NCI-H2171 treated with DMSO at 0.1 percent for 48 hours (cell line): ENCODE results near the gene KLK7.

Experiments
- DNase-seq: peaks from one replicate; lab custom pipeline; 2025; lab: John Stamatoyannopoulos, UW

KLK7 gene

DNA sequence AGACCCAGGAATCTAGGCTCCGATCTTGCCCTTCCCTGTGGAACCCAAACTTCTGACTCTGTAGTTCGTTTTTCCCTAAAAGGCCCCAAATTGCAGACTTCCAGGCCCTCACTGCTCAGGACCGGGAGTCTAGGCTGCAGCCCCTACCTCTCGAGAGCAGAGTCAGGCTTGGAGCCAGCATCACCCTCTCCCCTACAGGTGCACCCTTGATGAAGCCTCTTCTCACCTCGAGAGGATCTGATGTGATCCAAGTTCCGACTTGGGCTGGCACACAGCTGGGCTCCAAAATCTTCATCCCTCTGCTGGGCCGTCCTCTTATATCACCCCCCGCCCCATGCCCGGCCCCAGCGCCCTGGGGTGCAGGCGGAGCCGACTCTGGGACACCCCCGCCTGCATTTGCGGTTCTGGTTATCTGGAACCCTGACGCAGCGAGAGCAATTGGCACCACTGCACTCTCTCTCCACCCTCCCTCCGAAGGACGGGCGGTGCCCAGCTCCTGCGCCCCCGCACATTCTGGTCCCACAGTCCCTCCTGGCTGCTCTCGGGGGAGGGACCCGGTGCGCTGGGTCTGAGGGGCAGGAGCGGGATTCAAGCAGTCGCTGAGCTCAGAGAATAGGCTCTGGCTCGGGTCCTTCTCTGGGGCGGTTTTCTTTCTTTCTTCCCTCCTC is at the start of gene KLK7:
TSS of gene KLK7 (minus strand) at position 293 of the 668 bp plus-strand sequence. CDS start 1,518 bp downstream, outside the sequence.
- DNase-seq = no peak

DNA sequence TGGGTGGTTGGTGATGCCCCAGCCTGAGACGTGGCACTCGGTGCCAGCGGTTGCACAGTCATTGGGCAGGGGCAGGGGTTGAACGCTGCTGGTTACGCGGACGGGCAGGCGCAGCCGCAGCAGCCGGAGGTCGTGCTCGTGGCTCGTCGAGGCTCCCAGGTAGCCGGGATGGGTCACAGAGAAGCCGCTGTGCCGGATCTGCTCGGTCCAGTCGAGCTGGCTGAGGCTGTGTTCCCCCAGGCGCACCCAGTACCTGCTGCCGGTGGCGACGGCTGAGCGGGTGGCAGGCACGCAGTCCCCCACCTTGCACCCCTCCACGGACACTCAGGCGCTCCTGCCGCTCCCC is 48.1 kb upstream of the KLK7 start:
- DNase-seq = no peak

DNA sequence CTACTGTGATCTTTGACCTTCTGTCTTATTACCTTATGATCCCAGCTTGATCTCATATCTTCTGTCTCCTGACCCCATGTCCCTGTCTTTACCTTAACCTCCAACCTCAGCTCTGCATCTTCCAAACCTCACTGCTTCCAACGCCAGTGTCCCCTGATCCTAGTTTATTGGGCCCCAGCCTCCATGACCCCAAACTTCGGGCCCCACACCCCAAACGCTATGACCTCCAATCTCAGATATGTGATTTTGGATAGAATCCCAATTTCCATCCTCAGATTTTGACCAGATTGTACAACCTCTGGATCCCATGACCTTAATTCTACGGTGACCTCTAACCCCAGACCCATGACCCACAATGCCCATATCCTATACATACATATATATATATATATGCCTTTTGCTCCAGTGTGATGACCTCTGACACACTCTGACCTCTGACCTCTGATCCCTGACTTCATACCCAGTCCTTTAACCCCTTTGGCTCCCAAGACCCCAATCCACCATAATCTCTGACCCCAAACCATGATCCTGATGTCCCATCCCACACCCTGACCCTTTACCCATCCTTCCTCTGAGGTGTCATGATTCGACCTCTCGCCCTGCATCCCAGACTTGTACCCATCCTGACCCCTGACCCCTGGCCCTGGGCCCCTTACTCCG is 47.6 kb upstream of the KLK7 start:
- DNase-seq = no peak

DNA sequence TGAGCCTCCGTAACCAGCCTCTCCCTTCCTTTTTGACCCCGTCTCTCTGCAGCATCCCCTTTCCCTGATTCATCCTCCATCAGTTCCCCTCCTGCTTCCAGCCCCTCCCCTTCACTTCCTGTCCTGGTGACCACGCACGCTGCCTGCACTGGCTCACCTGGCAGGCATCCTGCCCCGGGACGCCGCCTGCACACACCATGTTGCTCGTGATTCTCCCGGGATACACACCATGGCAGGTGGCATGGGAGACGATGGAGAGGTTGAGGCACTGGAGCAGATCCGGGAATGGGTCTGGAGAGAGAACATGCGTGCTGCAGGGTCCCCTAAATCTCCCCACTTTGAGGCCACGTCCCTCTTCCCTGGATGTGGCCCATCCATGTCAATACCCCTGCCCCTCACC is 46.9 kb upstream of the KLK7 start:
- no peak for DNase-seq

DNA sequence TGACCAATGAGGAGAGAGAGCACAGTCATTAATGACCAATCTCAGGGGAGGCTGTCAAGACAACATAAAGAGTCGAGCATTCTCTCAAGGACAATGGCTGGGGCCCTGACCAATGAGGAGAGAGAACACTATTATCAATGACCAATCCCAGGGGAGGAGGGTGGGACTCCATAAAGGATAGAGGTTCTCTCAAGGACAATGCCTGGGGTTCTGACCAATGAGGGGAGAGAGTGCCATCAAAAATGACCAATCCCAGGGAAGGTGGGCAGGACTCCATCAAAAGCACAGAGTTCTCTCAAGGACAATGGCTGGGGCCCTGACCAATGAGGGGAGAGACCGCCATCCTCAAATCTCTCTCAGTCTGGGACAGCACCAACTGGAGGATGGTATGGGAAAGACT is 46.0 kb upstream of the KLK7 start:
- DNase-seq = no peak

GRCh38 chr19:51027873-51028272 is 44.2 kb upstream of the KLK7 start:
- DNase-seq = no peak

GRCh38 chr19:51027126-51027806 is 43.5 kb upstream of the KLK7 start:
- no peak for DNase-seq

GRCh38 chr19:51026554-51026831 is 42.8 kb upstream of the KLK7 start, which contains the start of gene KLK11:
Gene KLK11, minus strand, starts transcription at chr19:51026616. Its CDS starts 985 bp downstream, at chr19:51025631.
- no peak for DNase-seq

GRCh38 chr19:51025809-51026553 is 42.3 kb upstream of the KLK7 start:
- no peak for DNase-seq

- DNase-seq = no peak
These were observed 41.7 kb upstream of the KLK7 start for GRCh38 chr19:51025401-51025800.

DNA sequence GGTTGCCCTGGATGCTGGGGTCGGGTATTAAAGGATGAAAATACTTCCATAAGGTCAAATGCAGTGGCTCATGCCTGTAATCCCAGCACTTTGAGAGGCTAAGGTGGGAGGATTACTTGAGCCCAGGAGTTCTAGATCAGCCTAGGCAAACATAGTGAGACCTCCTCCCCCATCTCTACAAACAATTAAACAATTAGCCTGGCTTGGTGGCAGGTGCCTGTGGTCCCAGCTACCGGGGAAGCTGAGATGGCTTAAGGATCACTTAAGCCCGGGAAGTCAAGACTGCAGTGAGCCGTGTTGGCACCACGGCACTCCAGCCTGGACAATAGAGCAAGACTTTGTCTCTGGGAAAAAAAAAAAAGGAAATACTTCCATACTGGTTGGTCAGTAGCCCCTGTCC is 41.2 kb upstream of the KLK7 start:
- no peak for DNase-seq

DNA sequence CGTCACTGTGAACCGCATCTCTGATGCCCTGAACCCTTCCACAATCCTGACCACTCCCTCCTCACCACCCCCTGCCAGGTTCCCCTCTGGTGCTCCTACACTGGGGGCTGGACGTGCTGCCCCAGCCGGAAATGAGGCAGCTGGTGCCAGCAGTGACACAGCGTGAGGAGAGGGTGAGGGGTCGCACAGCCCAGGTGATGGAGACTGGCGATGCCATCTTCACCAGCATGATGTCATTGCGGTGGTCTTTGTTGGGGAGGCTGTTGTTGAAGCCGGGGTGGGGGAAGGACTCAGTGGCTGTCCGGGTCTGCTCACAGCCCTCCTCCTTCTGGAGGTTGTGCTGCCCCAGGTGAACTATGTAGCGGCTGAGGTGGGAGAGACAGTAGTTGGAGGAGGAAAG is 40.2 kb upstream of the KLK7 start:
- no peak for DNase-seq

- DNase-seq = no peak
These were observed 38.8 kb upstream of the KLK7 start for GRCh38 chr19:51022526-51022925.

GRCh38 chr19:51020988-51021651 is 37.4 kb upstream of the KLK7 start:
- peak; percentile 24 for DNase-seq

DNA sequence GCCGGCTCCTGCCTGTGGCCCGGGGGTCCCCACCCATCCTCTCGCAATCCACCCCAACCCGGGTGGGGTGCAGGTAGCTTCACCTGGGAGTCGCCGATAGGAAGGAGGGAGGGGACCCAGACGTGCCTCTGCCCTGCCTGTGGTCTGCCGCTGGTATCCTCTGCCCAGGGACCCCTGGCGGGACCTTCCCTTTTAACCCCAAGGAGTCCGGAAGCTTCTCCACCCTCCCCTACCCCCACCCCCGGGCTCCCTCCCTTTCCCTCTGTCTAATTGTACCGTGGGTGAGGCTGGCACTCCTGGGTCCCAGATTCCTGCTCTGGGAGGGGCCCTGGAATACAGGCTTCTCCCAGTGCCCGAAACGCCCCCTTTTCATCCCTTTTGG is 35.8 kb upstream of the KLK7 start, which contains the start of gene KLK10:
TSS of gene KLK10 (minus strand) at position 166 of the 382 bp plus-strand sequence. CDS start 579 bp downstream, outside the sequence.
- no peak for DNase-seq

GRCh38 chr19:51018745-51019543 is 35.2 kb upstream of the KLK7 start:
- no peak for DNase-seq

DNA sequence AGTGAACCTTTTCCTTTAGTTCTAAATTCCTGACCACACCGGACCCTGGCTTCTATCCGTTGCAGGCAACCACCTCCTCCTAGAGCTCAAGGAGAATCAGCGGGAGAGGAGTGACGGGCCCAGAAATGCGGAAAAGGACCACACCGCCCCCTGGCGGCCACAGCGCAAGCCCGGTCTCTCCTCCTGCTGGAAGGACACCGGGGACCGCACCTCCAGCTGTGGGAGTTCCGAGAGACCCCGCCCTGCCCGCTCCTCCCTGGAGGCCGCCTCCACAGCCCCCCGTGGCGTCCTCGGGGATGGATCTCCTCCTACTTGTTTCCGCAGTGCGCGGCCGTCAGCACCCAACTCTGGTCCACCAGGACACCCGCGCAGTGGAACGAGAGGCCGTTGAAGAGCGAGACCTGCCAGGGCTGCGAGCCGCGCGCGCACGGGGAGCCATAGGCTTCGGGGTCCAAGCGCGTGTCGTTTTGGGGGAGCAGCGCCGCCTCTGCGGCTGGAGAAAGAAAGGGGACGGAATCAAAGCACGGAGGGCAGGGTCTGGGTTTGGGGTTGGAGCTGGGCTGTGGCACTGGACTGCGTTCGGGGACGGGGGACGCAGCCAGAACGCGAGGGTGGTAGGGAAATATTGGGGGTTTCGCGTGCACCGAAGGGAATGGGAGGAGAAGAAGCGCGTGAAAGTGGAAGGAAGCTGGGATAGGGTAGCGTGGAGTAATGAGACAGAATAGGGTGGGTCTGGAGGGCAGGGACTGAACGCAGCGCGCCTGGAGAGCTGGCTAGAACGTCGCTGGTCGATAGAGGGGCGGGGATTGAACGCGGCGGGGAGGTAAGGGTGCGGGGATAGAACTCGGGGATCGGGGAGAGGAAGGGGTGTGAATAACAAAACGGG is 33.3 kb upstream of the KLK7 start:
- no peak for DNase-seq

GRCh38 chr19:51015691-51016267 is 32.1 kb upstream of the KLK7 start:
- DNase-seq = no peak

GRCh38 chr19:51014242-51014641 is 30.5 kb upstream of the KLK7 start:
- no peak for DNase-seq

DNA sequence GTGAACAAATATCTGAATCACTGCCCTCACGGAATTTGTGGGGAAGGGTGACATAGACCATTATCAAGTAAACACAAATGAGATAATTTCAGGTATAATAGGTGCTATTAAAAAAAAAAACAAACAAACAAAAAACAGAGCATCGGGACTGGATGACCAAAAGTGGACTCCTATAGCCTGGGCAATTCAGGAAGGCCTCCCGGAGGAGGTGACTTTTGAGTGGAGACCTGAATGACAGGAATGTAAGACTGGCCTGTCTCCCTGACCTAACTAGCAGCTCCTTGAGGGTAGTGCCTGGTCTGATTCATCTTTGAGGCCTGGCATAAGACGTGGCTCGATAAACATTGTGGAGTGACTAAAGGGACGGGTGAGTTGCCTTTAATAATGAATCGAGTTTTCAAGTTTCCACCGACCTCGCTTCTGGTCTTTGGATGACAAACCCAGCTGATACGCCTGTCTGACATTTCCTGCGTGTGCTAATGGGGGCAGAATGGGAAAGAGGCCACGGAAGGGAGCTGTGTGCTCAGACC is 29.0 kb upstream of the KLK7 start:
- no peak for DNase-seq
